Brain pericyte (primary cell): ENCODE results near the gene AQP3.
"Not testable (repeated sequence)": the region's sequence is repeated elsewhere in the genome, so short reads cannot be mapped to it uniquely, and the experiment has no call there.

Experiments
- DNase-seq: peaks from one replicate; pipeline ENCODE4 v3.0.0-alpha.2; 2012; ENCODE audit warnings: low read depth, low spot score

Gene AQP3

GRCh38 chr9:33442125-33442524 lies 5.3 kb downstream of the AQP3 start:
- no peak for DNase-seq

DNA sequence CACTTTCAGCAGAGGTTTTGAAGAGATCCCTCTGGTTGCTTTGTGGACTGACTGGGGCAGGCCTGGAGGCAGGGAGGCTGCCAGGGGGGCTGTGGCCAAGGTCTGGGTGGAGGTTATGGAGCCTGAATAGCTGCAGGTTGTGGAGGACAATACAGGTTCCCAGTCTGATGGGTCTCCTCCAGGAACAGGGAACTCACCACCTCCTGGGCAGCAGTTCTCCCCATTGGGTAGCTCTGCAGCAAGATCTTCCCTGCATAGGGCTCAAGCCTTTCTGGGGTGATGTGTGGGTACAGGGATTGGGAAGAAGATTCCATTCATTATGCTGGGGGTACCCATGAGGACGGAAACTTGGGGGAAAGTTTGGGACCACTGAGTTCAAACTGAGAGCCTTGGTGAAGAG lies 6.8 kb downstream of the AQP3 start:
- DNase-seq: no peak

- DNase-seq: no peak
Observed at GRCh38 chr9:33440204-33440603, 7.2 kb downstream of the AQP3 start.

DNA sequence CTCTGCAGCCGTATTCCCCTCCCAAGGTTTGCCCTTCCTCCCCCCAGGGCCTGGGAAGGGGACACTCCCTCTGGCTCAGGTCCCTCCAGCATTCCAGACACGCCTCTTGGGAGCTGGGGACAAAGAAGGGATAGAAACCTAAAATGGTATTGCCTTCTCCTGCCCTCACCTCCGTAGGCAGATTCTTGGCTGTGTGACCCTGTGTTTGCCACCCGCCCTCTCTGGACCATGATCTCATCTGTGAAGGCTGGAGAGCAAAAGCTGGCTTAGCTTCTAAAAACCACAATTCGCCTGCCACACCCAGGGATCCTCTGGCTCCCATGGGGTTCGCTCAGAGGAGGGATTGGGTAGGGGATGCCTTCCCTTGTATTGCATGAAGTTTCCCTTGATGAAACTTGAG lies 7.7 kb downstream of the AQP3 start:
- DNase-seq: no peak

DNA sequence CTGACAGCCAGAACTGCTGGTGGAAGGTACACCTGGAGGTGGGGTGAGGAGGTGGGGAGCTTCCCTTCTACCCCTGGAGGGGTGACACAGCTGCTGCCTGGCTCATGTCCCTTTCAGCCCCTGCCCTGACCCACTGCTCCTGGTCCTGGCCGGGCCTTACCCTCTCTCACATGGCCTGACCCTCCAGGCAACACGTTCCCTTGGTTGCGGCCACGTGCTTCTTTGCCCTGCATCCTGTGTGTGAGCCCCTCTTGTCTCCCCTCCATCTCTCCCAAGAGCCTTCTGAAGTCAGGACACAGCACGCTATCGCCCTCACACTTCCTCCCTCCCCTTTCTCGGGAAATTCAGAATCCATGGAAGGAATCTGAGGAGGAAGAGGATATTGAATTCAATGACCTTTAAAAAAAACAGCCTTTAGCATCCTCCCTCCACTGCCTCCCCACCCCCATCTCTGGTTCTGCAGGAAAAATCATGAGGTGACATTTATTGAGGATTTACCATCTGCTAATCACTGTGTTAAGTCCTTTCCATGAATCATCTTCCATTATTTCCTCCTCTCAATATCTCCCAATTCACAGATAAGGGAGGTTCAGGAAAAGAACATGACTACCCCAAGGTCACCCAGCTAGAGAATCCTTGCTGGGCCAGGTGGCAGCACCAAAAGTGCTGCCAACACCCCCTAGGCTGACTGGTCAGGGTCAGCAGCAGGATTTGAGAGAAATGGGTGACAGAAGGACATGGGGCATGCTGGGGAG lies 8.3 kb downstream of the AQP3 start:
- no peak for DNase-seq

DNA sequence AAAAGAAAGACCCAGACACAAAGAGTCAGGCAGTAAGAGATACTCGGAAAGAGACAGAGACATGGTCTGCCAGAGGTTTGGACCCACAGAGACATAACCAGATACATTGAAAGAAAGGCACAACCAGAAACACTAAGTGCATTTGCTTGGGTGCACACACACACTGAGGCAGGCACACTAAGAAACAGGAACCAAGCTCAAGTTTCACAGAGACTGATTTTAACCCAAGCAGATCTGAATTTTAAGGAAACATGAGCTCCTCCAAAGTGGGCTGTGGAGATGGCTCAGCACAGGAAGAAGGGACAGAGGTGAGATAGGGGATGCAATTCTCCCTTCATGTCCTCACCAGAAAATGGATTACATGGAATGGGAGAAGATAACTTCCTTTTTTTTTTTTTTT lies 9.5 kb downstream of the AQP3 start:
- DNase-seq: no peak

- no peak for DNase-seq
Observed at GRCh38 chr9:33437205-33437604, 10.2 kb downstream of the AQP3 start.

DNA sequence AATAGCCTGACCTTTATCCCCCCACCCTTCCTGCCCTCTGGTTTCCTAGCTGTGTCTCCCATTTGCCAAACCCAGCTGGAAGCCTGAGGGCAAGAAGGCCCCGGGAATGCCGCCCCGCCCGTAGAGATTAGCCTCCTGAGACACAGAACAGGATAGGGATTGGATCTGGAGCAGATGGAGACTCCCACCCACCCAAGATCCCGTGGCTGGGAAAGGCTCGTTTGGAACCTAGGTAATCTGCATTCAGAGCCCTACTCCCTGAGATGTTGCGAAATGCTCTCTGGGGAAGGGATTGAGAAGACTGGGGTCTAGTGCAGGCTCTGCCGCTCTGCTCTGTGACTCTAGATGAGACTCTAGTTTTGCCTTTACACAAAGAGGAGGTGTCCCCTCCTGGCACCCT lies 10.9 kb downstream of the AQP3 start:
- no peak for DNase-seq

- no peak for DNase-seq
Observed at GRCh38 chr9:33435821-33436277, 11.5 kb downstream of the AQP3 start.

- DNase-seq: no peak
Observed at GRCh38 chr9:33434317-33435105, 12.9 kb downstream of the AQP3 start.

DNA sequence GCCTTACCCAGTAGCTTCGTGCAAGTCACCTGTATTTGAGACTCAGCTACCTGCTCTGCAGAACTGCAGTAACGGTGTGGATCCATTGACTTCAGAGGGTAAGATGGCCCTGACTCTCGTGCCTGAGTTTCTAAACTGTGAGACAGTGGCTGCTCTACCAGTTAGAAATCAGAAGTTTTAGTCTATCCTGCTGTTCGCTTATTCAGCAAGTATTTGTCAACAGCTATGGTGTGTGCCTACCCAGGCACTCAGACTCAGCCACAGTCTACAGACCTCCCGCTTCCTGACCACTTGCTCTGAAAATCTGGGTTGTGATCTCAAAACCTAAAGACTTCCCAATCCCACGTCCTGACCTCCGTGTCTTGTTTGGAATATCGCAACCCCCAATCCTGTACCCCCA lies 13.5 kb downstream of the AQP3 start:
- DNase-seq: no peak

- no peak for DNase-seq
Observed at GRCh38 chr9:33431420-33431819, 16.0 kb downstream of the AQP3 start.

DNA sequence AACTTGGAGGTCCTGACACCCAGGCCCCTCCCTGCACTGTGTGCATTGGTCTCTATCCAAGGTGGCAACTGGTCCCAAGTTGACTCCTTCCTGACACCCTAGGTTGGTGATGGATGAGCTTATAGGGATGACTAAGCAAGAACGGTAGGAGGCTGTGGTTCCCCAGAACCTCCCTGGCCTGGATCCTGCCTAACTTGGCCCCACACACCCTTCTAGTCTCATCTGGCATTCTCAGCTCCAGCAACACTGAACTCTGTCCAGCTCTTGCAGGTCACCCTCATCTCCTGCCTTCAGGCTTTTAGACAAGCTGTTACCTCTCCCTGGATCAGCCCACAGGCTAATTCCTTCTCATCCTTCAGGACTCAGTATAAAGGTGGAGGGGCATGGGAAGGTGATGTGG lies 16.5 kb downstream of the AQP3 start:
- DNase-seq: no peak

DNA sequence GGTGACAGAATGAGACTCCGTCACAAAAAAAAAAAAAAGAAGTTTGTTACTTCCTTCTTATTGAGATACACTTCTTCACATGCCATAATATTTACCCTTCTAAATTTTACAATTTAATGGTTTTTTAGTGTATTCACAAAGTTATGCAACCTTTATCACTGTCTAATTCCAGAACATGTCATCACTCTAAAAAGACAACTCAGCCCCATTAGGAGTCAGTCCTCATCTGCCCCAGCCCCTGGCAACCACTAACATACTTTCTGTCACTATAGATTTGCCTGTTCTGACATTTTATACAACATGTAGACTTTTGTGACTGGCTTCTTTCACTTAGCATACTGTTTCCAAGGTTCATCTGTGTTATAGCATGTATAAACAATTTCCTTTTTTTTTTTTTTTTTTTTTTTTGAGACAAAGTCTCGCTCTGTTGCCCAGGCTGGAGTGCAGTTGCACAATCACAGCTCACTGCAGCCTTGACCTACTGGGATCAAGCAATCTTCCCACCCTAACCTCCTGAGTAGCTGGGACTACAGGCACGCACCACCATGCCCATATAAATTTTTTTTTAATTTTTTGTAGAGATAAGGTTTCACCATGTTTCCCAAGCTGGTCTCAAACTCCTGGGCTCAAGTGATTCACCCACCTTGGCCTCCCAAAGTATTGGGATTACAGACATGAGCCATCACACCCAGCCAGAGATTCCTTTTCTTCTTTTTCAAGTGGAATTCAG lies 18.0 kb downstream of the AQP3 start:
- DNase-seq: no peak

DNA sequence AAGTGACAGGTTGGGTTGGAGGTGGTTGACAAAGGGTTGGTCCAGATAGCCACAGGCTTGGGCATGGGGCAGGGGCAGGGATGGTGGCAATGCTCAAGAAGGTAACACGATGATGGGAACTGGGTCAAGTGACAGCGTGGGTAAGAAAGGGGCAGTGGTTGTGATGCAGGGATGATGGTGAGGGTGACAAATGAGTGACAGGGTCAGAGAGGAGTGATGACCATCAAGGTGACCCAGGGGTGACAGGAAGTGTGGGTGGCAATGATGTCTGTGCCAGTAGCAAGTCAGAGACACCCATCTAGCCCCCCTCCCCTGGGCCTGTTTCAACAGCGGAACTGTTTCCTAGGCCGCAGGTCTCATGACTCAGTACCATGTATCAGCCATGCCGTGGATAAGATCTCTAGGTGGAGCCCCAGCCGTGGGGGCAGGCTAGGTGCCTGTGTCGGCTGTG lies 20.5 kb downstream of the AQP3 start:
- DNase-seq: no peak

- no peak for DNase-seq
Observed at GRCh38 chr9:33425128-33425533, 22.3 kb downstream of the AQP3 start.

DNA sequence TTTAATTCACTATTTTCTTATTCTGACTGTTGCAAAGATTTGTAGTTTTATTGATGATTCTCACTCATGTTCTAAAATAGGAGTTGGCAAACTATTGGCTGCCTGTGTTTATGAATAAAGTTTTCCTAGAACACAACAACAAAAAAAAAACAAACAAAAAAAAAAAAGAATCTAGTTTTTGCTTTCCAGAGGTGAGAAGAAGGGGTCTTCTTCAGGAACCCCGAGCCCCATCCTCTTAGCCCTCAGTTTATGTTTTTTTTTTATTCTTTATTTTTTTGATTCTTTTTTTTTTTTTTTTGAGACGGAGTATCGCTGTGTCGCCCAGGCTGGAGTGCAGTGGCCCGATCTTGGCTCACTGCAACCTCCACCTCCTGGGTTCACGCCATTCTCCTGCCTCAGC lies 22.9 kb downstream of the AQP3 start:
- not testable (repeated sequence) for DNase-seq

GRCh38 chr9:33424043-33424442 lies 23.4 kb downstream of the AQP3 start:
- not testable (repeated sequence) for DNase-seq

- no peak for DNase-seq
Observed at GRCh38 chr9:33419708-33420303, 27.6 kb downstream of the AQP3 start.

GRCh38 chr9:33418090-33418489 lies 29.3 kb downstream of the AQP3 start:
- no peak for DNase-seq

DNA sequence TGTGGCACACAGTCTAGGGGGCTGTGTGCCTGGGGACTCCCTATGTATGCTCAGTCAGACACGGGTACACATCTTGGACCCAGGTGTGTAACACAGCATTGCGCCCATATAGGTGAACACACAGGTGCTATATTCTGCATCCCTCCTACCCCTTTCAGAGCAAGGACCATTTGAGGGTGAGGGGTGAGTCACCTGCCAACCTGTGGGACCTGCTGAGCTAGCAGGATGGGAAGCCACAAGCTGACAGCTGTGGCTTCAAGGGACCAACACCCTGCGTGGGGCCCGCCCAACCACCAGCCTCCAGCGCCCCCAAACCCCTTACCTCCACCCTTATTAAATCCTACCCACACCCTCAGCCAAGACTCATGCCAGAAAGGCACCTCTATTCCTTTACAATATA lies 30.4 kb downstream of the AQP3 start:
- no peak for DNase-seq

DNA sequence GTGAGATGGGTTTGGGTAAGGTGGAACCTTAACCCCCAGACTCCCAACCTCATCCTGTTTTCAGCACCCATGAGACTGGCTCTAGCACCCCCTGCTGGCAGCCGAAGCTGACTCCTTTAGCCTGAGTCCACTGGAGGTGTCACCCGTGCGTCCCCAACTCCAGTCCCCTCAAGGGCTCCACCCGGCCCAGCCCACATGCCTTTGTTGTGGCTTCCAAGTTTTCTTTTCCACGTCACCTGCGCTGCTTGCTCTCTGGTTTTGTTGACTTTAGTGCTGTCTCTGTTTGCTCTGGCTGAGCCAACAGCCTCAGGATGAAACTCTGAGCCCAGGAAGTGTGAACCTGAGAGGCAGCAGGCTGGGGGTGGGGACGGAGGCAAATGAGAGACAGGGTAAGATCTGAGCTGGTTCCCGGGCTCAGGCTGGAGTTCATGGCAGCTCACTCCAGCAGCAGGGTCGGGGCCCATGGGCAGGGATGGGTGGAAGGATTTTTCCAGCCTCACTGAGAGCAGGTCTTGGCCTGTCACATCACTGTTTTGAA lies 31.8 kb downstream of the AQP3 start:
- DNase-seq: no peak
